H9 (cell line): ENCODE results near the gene DPH2. TPM values are rescaled to one million over a fixed set of nuclear protein-coding genes. Genes with fewer than 3 reads are reported as not detected.

ENCODE experiments used
- DNase-seq: peaks from one replicate; pipeline ENCODE4 v3.0.0-alpha.2; 2017
- H2AFZ ChIP-seq: one replicate; pipeline ENCODE4 v1.6.1; 2013; ENCODE audit warnings: mild to moderate bottlenecking, low read length, control low read depth, moderate library complexity
- H2AK5ac ChIP-seq: 2 replicates; pipeline ENCODE4 v1.6.1; 2013; ENCODE audit warnings: low read length, control low read depth, mixed read lengths; ENCODE audit not compliant: insufficient read length
- H2BK120ac ChIP-seq: one replicate; pipeline ENCODE4 v1.6.1; 2013; ENCODE audit warnings: low read depth, mild to moderate bottlenecking, low read length, control low read depth, inconsistent platforms; ENCODE audit not compliant: poor library complexity, severe bottlenecking
- H2BK12ac ChIP-seq: 2 replicates; pipeline ENCODE4 v1.6.1; 2013; ENCODE audit warnings: low read length, control low read depth, mixed read lengths, low read depth; ENCODE audit not compliant: insufficient read length
- H2BK15ac ChIP-seq: 2 replicates; pipeline ENCODE4 v1.6.1; 2013; ENCODE audit warnings: low read depth, low read length, control low read depth
- H2BK20ac ChIP-seq: one replicate; pipeline ENCODE4 v1.6.1; 2013; ENCODE audit warnings: low read depth, mild to moderate bottlenecking, low read length, control low read depth, inconsistent platforms; ENCODE audit not compliant: poor library complexity, severe bottlenecking
- H2BK5ac ChIP-seq: 2 replicates; pipeline ENCODE4 v1.6.1; 2013; ENCODE audit warnings: low read length, control low read depth, mixed read lengths; ENCODE audit not compliant: insufficient read length
- H3K14ac ChIP-seq: 2 replicates; pipeline ENCODE4 v1.6.1; 2013; ENCODE audit warnings: low read length, control low read depth; ENCODE audit not compliant: insufficient read depth
- H3K18ac ChIP-seq: 2 replicates; pipeline ENCODE4 v1.6.1; 2013; ENCODE audit warnings: low read depth, mild to moderate bottlenecking, mixed read lengths, low read length, control low read depth; ENCODE audit not compliant: insufficient read length
- H3K23ac ChIP-seq: 2 replicates; pipeline ENCODE4 v1.6.1; 2013; ENCODE audit warnings: low read length, control low read depth, mixed read lengths, low read depth; ENCODE audit not compliant: insufficient read length
- H3K23me2 ChIP-seq: 2 replicates; pipeline ENCODE4 v1.6.1; 2013; ENCODE audit warnings: low read depth, mild to moderate bottlenecking, mixed read lengths, low read length, control low read depth; ENCODE audit not compliant: insufficient read length, poor library complexity, severe bottlenecking
- H3K27ac ChIP-seq: 2 replicates; pipeline ENCODE4 v1.5.1; 2013; ENCODE audit warnings: low read length, control low read depth, mixed read lengths, low read depth; ENCODE audit not compliant: insufficient read length
- H3K27me3 ChIP-seq: 2 replicates; pipeline ENCODE4 v1.6.1; 2013; ENCODE audit warnings: low read length, control low read depth, inconsistent platforms; ENCODE audit not compliant: insufficient read depth
- H3K4ac ChIP-seq: 2 replicates; pipeline ENCODE4 v1.6.1; 2013; ENCODE audit warnings: low read depth, mild to moderate bottlenecking, control low read depth, inconsistent platforms, low read length, moderate library complexity
- H3K4me1 ChIP-seq: 2 replicates; pipeline ENCODE4 v1.6.1; 2013; ENCODE audit warnings: low read length, control low read depth, inconsistent platforms; ENCODE audit not compliant: insufficient read depth
- H3K4me2 ChIP-seq: 2 replicates; pipeline ENCODE4 v1.6.1; 2013; ENCODE audit warnings: low read length, control low read depth, mixed read lengths; ENCODE audit not compliant: insufficient read length, insufficient read depth
- H3K56ac ChIP-seq: 2 replicates; pipeline ENCODE4 v1.6.1; 2013; ENCODE audit warnings: low read depth, mild to moderate bottlenecking, mixed read lengths, low read length, control low read depth; ENCODE audit not compliant: insufficient read length
- H3K79me1 ChIP-seq: 2 replicates; pipeline ENCODE4 v1.6.1; 2013; ENCODE audit warnings: low read depth, mild to moderate bottlenecking, moderate library complexity, low read length, control low read depth, inconsistent platforms; ENCODE audit not compliant: insufficient read depth, poor library complexity, severe bottlenecking
- H3K79me2 ChIP-seq: 2 replicates; pipeline ENCODE4 v1.6.1; 2013; ENCODE audit warnings: low read length, control low read depth, inconsistent platforms; ENCODE audit not compliant: insufficient read depth
- H3K9ac ChIP-seq: 2 replicates; pipeline ENCODE4 v1.6.1; 2013; ENCODE audit warnings: low read length, control low read depth, mixed read lengths; ENCODE audit not compliant: insufficient read length; ENCODE audit errors: extremely low read depth
- H3K9me3 ChIP-seq: one replicate; pipeline ENCODE4 v1.6.1; 2013; ENCODE audit warnings: low read depth, low read length, inconsistent platforms; ENCODE audit not compliant: control insufficient read depth
- H3T11ph ChIP-seq: one replicate; pipeline ENCODE4 v1.6.1; 2013; ENCODE audit warnings: mild to moderate bottlenecking, low read length, control low read depth, inconsistent platforms
- H4K20me1 ChIP-seq: one replicate; pipeline ENCODE4 v1.6.1; 2013; ENCODE audit not compliant: control insufficient read depth, insufficient read length, insufficient read depth
- H4K5ac ChIP-seq: 2 replicates; pipeline ENCODE4 v1.6.1; 2013; ENCODE audit warnings: low read depth, mild to moderate bottlenecking, mixed read lengths, low read length, control low read depth; ENCODE audit not compliant: insufficient read length
- H4K8ac ChIP-seq: replicated peaks from 2 replicates; pipeline ENCODE4 v1.6.1; 2013; ENCODE audit warnings: low read length, control low read depth, mixed read lengths, low read depth; ENCODE audit not compliant: insufficient read length
- H4K91ac ChIP-seq: 2 replicates; pipeline ENCODE4 v1.6.1; 2013; ENCODE audit warnings: low read depth, mild to moderate bottlenecking, moderate library complexity, mixed read lengths, low read length, control low read depth; ENCODE audit not compliant: insufficient read length
- H3K27ac Mint-ChIP-seq, 3 experiments: 2 replicates in 2 of 3; 3 replicates in 1 of 3; pipeline ENCODE4 v1.8.0; 2020 to 2021; ENCODE audit warnings: mixed read lengths in 3 of 3, mild to moderate bottlenecking in 1 of 3, moderate library complexity in 1 of 3
- H3K27me3 Mint-ChIP-seq: 2 replicates; pipeline ENCODE4 v1.8.0; 2021; ENCODE audit warnings: low read depth, mild to moderate bottlenecking, moderate library complexity, mixed read lengths
- H3K36me3 Mint-ChIP-seq, 3 experiments: 2 replicates in 2 of 3; 3 replicates in 1 of 3; pipeline ENCODE4 v1.8.0; 2020 to 2021; ENCODE audit warnings: low read depth in 3 of 3, mixed read lengths in 3 of 3; ENCODE audit not compliant: insufficient read depth in 1 of 3
- H3K4me1 Mint-ChIP-seq, 2 experiments: 2 replicates each; pipeline ENCODE4 v1.8.0; 2020; ENCODE audit warnings: mixed read lengths in 2 of 2
- H3K4me3 Mint-ChIP-seq, 2 experiments: 2 replicates in 1 of 2; 3 replicates in 1 of 2; pipeline ENCODE4 v1.8.0; 2020 to 2021; ENCODE audit warnings: mild to moderate bottlenecking in 2 of 2, mixed read lengths in 2 of 2, moderate library complexity in 1 of 2
- H3K9me3 Mint-ChIP-seq, 2 experiments: 2 replicates in 1 of 2; 3 replicates in 1 of 2; pipeline ENCODE4 v1.8.0; 2020; ENCODE audit warnings: mild to moderate bottlenecking in 2 of 2, mixed read lengths in 2 of 2, moderate library complexity in 1 of 2
- WGBS: extraction: QIAGEN DNeasy Blood & Tissue Kit; methylation state at CpG from one replicate; pipeline ENCODE4 v1.1.7; 2013; ENCODE audit warnings: missing lambda C conversion rate, low lambda C conversion rate, mixed read lengths; ENCODE audit not compliant: insufficient read length; ENCODE audit errors: extremely low coverage; 5-methylcytosine and 5-hydroxymethylcytosine counted together
- total RNA-seq: library from RNA; stranded (reverse); gene quantifications from 2 replicates; pipeline ENCODE4 v1.2.1, GENCODE V29; 2021
- TF ChIP-seq, protein P1 (sequence below): fragments of 200-600 bp; sonication (generic); conservative IDR thresholded peaks from 3 replicates; pipeline ENCODE4 v1.8.0; 2021; ENCODE audit warnings: antibody characterized with exemption, mild to moderate bottlenecking

Gene DPH2
- total RNA-seq, 1 experiment from 2014 or later: 74.4 TPM

DNA sequence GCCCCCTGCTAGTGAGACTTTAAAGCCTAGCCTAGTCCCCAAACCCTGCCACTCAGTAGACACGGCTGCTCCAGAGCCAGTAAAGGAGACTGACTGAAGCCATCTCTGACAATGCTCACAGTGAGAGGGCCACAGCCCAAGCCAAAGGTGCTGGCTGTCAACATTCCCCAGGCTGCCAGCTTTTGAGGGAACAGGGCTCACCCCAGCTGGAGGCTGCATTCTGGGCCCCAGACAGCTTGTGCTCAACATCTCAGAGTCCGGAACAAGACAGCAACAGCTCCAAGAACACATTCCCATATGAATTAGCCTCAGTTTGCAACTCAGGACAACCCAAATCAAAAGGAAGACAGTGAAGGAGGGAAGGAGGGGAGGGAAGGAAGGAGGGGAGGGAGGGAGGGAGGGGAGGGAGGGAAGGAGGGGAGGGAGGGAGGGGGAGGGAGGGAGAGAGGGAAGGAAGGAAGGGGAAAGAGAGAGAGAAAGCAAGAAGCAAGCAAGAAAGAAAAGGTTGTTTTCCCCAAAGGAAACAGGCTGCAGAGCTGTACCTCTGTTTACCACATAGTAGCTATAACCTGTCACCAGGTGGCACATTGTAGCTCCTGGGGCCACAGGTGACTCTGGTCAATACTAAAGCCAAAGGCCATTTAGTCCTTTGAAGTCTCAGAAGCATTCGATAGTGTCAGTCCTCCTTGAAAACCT is 30.8 kb upstream of the DPH2 start:
- Histone ChIP-seq H3K23me2 (peaks cover 8% of the 10 kb centered on the region), H3K23ac (no peak overlapping the region), H3K4me1 (peaks cover 8% of the 10 kb centered on the region; the same call in 1 of the 2 replicates), H4K5ac (no peak overlapping the region), H2BK120ac (no peak overlapping the region), H3K79me2 (no peaks in the 10 kb centered on the region), H3K4me2 (no peak overlapping the region), H3K56ac (no peak overlapping the region), H3K18ac (no peak overlapping the region), H3K9ac (no peak overlapping the region), H3K27ac (no peak overlapping the region), H2AK5ac (no peak overlapping the region), H4K20me1 (no peaks in the 10 kb centered on the region), H3T11ph (no peak overlapping the region), H3K9me3 (no peaks in the 10 kb centered on the region), H2BK20ac (no peak overlapping the region), H2BK5ac (no peak overlapping the region), H3K27me3 (no peaks in the 10 kb centered on the region), H3K4ac (no peak overlapping the region), H4K8ac (no peak overlapping the region), H3K79me1 (no peaks in the 10 kb centered on the region), H2BK12ac (no peak overlapping the region), H3K14ac (no peak overlapping the region), H2BK15ac (no peak overlapping the region), H2AFZ (no peak overlapping the region), H4K91ac (no peak overlapping the region)
- peaks cover 44 to 48% of the 10 kb centered on the region in 2 experiments for H3K4me1 Mint-ChIP-seq
- no CpG with 5 or more reads among the region's 3 CpGs for WGBS
- H3K9me3 Mint-ChIP-seq: no peaks in the 10 kb centered on the region
- H3K36me3 Mint-ChIP-seq: peaks cover 0 to 6% (median 0%) of the 10 kb centered on the region in 3 experiments; a peak in 2 of 7 replicates
- no peak overlapping the region for H3K4me3 Mint-ChIP-seq
- H3K27me3 Mint-ChIP-seq: no peaks in the 10 kb centered on the region; the same call in none of the 2 replicates
- no peak for DNase-seq
- TF ChIP-seq, protein P1, sequence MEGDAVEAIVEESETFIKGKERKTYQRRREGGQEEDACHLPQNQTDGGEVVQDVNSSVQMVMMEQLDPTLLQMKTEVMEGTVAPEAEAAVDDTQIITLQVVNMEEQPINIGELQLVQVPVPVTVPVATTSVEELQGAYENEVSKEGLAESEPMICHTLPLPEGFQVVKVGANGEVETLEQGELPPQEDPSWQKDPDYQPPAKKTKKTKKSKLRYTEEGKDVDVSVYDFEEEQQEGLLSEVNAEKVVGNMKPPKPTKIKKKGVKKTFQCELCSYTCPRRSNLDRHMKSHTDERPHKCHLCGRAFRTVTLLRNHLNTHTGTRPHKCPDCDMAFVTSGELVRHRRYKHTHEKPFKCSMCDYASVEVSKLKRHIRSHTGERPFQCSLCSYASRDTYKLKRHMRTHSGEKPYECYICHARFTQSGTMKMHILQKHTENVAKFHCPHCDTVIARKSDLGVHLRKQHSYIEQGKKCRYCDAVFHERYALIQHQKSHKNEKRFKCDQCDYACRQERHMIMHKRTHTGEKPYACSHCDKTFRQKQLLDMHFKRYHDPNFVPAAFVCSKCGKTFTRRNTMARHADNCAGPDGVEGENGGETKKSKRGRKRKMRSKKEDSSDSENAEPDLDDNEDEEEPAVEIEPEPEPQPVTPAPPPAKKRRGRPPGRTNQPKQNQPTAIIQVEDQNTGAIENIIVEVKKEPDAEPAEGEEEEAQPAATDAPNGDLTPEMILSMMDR: no peak
- H3K27ac Mint-ChIP-seq: no peak overlapping the region
